Transverse colon (tissue), 4 donors: ENCODE measurements around the gene PTCHD1.

Experiments
- CTCF ChIP-seq, 5 experiments: fragments of 200-600 bp in 3 of 5; fragments of 450-650 bp in 2 of 5; sonication (generic) in 3 of 5; IDR thresholded peaks; 1 replicate in 2 of 5; 2 replicates in 3 of 5; pipeline ENCODE4 v1.5.1; 2016 to 2017; ENCODE audit warnings: antibody characterized with exemption in 5 of 5, inconsistent platforms in 3 of 5, mild to moderate bottlenecking in 2 of 5, moderate library complexity in 1 of 5
- POLR2A ChIP-seq: fragments of 450-650 bp; IDR thresholded peaks from one replicate; pipeline ENCODE4 v1.6.1; 2016; ENCODE audit warnings: antibody characterized with exemption, mild to moderate bottlenecking, moderate library complexity
- POLR2AphosphoS5 ChIP-seq, 3 donors: sonication (generic); formaldehyde crosslinking; IDR thresholded peaks; one replicate each; pipeline ENCODE4 v1.6.1; 2016; ENCODE audit warnings: antibody characterized with exemption in 3 of 3

- no peak for TF ChIP-seq CTCF (IDR thresholded peaks at IDR 0.05)
- TF ChIP-seq POLR2A, result no peak
- TF ChIP-seq POLR2AphosphoS5 (IDR thresholded peaks at IDR 0.05), result peak in 2 of 3 donors; percentile 20 to 45
Measured at GRCh38 chrX:23383411-23383810, 48.8 kb downstream of the PTCHD1 start.
